Central memory CD4-positive, alpha-beta T cell (primary cell): Measurements from ENCODE around the gene STXBP5.

ENCODE experiments used
- DNase-seq: peaks from one replicate; pipeline ENCODE4 v3.0.0; 2022

Gene STXBP5

GRCh38 chr6:147384737-147385710 is 180.8 kb downstream of the STXBP5 start:
- no peak for DNase-seq

- DNase-seq = no peak
These were observed 185.2 kb downstream of the STXBP5 start for GRCh38 chr6:147389463-147389862.

GRCh38 chr6:147390909-147391536 is 186.8 kb downstream of the STXBP5 start:
- no peak for DNase-seq

DNA sequence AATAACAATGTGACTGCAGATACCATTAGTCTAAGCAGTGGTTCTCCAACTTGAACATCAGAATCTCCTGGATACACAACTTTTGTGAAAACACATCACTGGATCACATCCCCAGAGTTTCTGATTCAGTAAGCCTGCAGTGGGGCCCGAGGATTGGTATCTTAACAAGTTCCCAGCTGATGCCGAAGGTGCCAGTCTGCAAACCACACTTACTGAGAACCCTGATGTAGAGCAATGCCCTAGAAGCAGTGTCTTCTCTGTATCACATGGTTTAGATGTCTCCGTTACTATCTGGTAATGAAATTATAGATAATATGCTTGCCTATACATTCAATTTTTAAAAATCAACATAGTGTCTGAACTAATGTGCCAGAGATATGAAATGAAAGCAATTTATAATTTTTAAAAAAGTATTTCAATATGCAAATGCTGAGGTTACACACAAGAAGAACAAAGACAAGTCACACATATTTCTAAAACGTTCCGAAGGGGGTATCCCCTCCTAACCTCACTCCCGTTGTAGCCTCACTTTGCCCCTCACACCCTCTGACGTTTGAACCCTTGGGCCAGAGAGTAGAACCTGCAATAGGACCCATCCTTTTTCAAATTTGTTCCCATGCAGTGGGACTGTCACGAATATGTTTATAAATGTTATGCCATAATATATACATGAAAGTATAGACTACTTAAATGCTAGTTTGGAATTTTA is 188.9 kb downstream of the STXBP5 start:
- DNase-seq = no peak

DNA sequence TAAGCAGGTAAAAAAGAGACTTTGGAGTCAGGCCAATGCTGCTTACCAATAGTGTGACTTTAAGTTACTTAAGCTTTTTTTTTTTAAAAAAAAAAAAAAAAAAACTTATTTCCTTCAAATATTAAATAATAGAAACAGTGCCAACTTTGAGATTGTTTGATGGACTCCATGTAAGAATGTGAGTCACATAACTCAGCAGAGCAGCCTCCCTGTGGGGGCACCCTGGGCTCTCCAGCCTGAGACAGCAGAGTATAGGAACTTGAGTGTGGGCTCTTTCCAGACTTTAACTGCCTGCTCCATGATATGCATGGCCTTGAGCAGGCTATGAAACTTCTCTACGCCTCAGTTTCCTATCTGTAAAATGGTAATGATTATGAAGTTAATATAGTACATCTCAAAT is 190.9 kb downstream of the STXBP5 start:
- no peak for DNase-seq

- no peak for DNase-seq
These were observed 193.1 kb downstream of the STXBP5 start for GRCh38 chr6:147397306-147397705.

DNA sequence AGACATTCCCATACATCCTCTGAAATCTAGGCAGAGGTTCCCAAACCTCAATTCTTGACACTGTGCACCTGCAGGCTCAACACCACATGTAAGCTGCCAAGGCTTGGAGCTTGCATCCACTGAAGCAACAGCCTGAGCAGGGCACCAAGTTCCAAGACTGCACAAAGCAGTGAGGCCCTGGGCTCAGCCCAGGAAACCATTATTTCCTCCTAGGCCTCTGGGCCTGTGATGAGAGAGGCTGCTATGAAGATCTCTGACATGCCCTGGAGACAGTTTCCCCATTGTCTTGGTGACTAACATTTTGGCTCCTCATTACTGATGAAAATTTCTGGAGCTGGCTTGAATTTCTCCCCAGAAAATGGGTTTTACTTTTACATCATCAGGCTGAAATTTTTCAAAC is 196.8 kb downstream of the STXBP5 start:
- no peak for DNase-seq

DNA sequence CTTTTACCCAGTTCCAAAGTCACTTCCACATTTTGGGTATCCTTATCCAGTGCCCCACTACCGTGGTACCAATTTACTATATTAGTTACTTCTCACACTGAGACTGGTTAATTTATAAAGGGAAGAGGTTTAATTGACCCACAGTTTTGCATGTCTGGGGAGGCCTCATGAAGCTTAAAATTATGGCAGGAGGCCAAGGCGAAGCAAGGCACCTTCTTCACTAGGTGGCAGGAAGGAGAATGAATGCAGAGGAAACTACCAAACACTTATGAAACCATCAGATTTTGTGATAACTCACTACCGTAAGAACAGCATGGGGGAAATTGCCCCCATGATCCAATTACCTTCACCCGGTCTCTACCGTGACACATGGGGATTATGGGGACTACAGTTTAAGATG is 197.6 kb downstream of the STXBP5 start:
- no peak for DNase-seq

DNA sequence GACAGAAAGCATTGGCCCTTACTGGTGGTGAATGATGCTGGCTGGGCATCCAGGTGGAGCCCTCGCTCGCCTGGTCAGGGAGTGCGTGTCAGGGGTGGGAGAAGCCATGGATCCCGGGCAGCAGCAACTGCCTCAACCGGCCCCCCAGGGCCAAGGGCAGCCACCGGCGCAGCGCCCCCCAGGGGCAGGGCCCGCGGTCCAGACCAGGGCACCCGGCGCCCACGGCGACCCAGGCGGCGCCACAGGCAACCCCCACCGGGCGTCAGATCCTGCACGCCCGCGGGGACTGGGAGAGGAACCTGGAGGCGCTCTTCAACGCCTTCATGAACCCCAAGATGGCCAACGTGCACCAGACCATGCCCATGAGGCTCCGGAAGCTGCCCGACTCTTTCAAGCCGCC is 202.6 kb downstream of the STXBP5 start:
- no peak for DNase-seq

GRCh38 chr6:147407571-147407970 is 203.4 kb downstream of the STXBP5 start:
- DNase-seq = no peak

DNA sequence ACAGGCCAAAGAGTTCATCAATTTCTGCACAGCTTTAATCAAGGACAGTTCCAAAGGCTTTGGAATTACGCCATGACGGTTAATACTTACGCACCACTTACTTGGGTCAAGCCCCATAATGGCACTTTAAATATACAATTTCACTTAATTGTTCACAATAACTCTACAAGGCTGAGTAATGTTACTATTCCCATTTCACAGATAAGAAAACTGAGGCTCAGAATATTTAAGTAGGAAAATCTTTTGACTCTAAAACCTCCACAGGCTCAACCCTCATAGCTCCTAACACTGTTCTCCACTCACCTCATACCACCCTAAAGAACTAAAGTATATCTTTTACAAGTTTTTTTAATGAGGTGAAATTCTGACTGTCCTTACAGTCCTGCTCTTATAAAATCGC is 212.4 kb downstream of the STXBP5 start:
- no peak for DNase-seq

GRCh38 chr6:147417954-147418353 is 213.7 kb downstream of the STXBP5 start:
- no peak for DNase-seq

- no peak for DNase-seq
These were observed 214.3 kb downstream of the STXBP5 start for GRCh38 chr6:147418523-147418922.

DNA sequence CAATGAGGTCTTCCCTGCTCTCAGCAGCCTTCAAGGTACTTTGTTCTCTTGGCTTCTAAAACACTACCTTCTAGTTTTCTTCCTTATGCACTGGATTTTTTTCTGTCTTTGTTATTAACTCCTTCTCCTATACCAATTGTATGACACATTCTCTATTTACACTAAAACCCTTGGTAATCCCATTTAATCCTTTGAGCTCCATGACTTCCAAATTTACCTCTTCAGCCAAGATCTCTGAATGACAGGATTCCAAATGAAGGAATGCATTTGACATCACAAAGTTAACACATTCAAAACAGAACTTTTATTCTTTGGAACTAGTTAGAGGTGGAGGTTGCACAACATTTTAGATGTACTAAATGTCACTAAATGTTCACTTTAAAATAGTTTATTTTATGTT is 217.7 kb downstream of the STXBP5 start:
- DNase-seq = no peak

DNA sequence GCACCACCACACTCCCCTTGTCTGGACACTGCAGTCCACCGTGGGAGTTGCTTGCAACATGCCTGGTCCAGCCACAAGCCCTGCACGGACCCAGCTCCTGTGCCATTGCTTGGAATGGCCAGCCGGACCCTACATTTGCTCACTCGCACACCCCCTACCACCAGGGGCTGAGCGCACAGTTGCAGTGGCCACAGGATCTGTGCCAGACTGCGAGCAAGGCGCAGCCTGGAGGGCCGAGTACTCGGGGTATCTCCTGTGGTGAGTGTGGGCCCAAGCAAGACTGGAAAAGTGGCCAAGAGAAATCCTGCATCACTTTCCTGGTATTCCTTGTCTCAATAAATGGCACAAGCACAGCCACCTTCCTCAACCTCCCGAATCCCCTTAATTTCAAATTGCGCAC is 218.9 kb downstream of the STXBP5 start:
- no peak for DNase-seq

- no peak for DNase-seq
These were observed 225.6 kb downstream of the STXBP5 start for GRCh38 chr6:147429794-147430193.

- no peak for DNase-seq
These were observed 226.6 kb downstream of the STXBP5 start for GRCh38 chr6:147430811-147431210.

DNA sequence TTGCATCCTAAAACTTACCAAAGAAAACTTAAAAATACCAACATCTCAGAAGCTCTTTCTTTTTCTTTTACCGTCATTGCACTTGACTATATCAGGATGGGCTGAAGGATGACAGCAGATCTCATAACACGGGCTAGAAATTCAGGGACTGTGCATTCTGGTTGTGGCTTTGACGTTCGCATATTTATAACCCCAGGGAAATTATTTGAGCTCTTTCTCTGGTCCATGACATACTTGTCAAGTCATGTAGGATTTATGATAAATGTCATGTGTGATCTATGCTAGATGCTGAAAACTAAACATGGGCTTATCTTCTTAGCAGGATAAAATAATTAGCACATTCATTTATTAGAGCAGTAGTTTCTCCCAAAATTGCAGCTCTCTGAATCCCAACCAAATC is 229.9 kb downstream of the STXBP5 start:
- no peak for DNase-seq

DNA sequence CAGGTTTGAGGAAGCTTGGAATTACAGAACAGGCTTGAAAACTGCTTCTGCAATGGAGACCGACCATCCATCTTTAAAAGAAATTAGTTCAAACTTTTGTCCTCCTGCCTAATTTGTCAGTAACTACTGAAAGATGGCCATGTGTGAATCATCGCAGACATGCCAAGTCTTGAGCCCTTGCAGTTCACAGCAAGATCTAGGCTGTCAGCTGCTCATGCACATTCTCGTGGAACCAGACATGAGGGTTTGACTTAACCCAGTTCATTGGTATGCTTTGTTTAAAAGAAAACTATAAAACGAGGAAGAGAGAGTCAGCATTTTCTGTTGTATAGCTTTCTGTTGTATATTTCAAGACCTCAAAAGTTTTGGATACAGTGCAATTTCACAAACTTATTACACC is 230.3 kb downstream of the STXBP5 start:
- no peak for DNase-seq

- DNase-seq = no peak
These were observed 233.4 kb downstream of the STXBP5 start for GRCh38 chr6:147437615-147438014.

- no peak for DNase-seq
These were observed 234.7 kb downstream of the STXBP5 start for GRCh38 chr6:147438758-147439528.
